IMR-90 (cell line): ENCODE results near the gene ALCAM. TPM values are rescaled to one million over a fixed set of nuclear protein-coding genes. Genes with fewer than 3 reads are reported as not detected.
A peak's percentile ranks its signal among the peaks of the same experiment; 100 is the strongest.

Experiments
- ATAC-seq: fragments of 200-7000 bp; cut with Tn5 transposase; 2 replicates; pipeline ENCODE4 v1.9.1; 2020; ENCODE audit warnings: low read depth, mild to moderate bottlenecking, moderate library complexity
- BruUV-seq: library from RNA; stranded (reverse); fragments of 400-500 nt; replicated peaks from 2 replicates; lab custom pipeline; 2021; lab: Mats Ljungman, UMichigan
- CTCF ChIA-PET: fragments of 300-600 bp; formaldehyde crosslinking; extraction: SDS; loops from one replicate; lab custom pipeline; 2021; ENCODE audit warnings: antibody characterized with exemption; lab: Yijun Ruan, JAX
- POLR2A ChIA-PET: fragments of 300-600 bp; sonication (Branson Sonifier 250); formaldehyde crosslinking; loops from one replicate; lab custom pipeline; 2022; ENCODE audit warnings: antibody characterized with exemption; ENCODE audit not compliant: unreplicated experiment; lab: Charles Lee
- DNase-seq: peaks from one replicate; pipeline ENCODE4 v3.0.0; 2013
- H2AFZ ChIP-seq: replicated peaks from 2 replicates; pipeline ENCODE3; 2013; ENCODE audit warnings: low read length, mild to moderate bottlenecking; ENCODE audit not compliant: poor library complexity
- H2AK5ac ChIP-seq: 2 replicates; pipeline ENCODE4 v1.6.1; 2013; ENCODE audit warnings: low read depth, low read length, inconsistent platforms
- H2AK9ac ChIP-seq: replicated peaks from 2 replicates; pipeline ENCODE3; 2013; ENCODE audit warnings: mild to moderate bottlenecking, low read depth, low read length, moderate library complexity; ENCODE audit not compliant: poor library complexity
- H2BK120ac ChIP-seq: 2 replicates; pipeline ENCODE4 v1.6.1; 2013; ENCODE audit warnings: low read depth, low read length, inconsistent platforms
- H2BK15ac ChIP-seq: 3 replicates; pipeline ENCODE4 v1.6.1; 2013; ENCODE audit warnings: low read depth, low read length, inconsistent platforms
- H2BK20ac ChIP-seq: 2 replicates; pipeline ENCODE4 v1.6.1; 2013; ENCODE audit warnings: low read depth, mild to moderate bottlenecking, inconsistent platforms, low read length, moderate library complexity
- H2BK5ac ChIP-seq: 2 replicates; pipeline ENCODE4 v1.6.1; 2013; ENCODE audit warnings: mild to moderate bottlenecking, low read depth, low read length, inconsistent platforms; ENCODE audit not compliant: poor library complexity, severe bottlenecking
- H3K14ac ChIP-seq: replicated peaks from 2 replicates; pipeline ENCODE4 v1.6.1; 2013; ENCODE audit warnings: low read depth, low read length, inconsistent platforms
- H3K18ac ChIP-seq: 2 replicates; pipeline ENCODE4 v1.6.1; 2013; ENCODE audit warnings: low read depth, low read length, control low read depth
- H3K23ac ChIP-seq: 2 replicates; pipeline ENCODE4 v1.6.1; 2013; ENCODE audit warnings: low read depth, low read length, inconsistent platforms
- H3K27ac ChIP-seq: 2 replicates; pipeline ENCODE4 v1.5.1; 2013; ENCODE audit warnings: mild to moderate bottlenecking, control low read depth, low read length; ENCODE audit not compliant: insufficient read depth
- H3K27me3 ChIP-seq: 2 replicates; pipeline ENCODE4 v1.6.1; 2013; ENCODE audit warnings: low read length; ENCODE audit not compliant: control insufficient read depth, insufficient read depth
- H3K36me3 ChIP-seq: 2 replicates; pipeline ENCODE4 v1.6.1; 2013; ENCODE audit warnings: low read length, mixed read lengths; ENCODE audit not compliant: control insufficient read depth, insufficient read depth
- H3K4ac ChIP-seq: 2 replicates; pipeline ENCODE4 v1.6.1; 2013; ENCODE audit warnings: low read depth, low read length, inconsistent platforms
- H3K4me1 ChIP-seq: 2 replicates; pipeline ENCODE4 v1.6.1; 2013; ENCODE audit warnings: low read length, mixed read lengths; ENCODE audit not compliant: control insufficient read depth, insufficient read depth
- H3K4me2 ChIP-seq: 2 replicates; pipeline ENCODE4 v1.6.1; 2013; ENCODE audit warnings: low read depth, mild to moderate bottlenecking, control low read depth, low read length, moderate library complexity
- H3K4me3 ChIP-seq: 2 replicates; pipeline ENCODE4 v1.5.1; 2013; ENCODE audit warnings: low read depth, mild to moderate bottlenecking, control low read depth, low read length, moderate library complexity; ENCODE audit not compliant: insufficient read depth
- H3K56ac ChIP-seq: 2 replicates; pipeline ENCODE4 v1.6.1; 2013; ENCODE audit warnings: low read length, inconsistent platforms; ENCODE audit not compliant: insufficient read depth; ENCODE audit errors: extremely low read depth
- H3K79me1 ChIP-seq, 2 experiments: 2 replicates each; pipeline ENCODE4 v1.6.1; 2013; ENCODE audit warnings: low read length in 2 of 2, inconsistent platforms in 1 of 2, low read depth in 1 of 2
- H3K9ac ChIP-seq: 2 replicates; pipeline ENCODE4 v1.6.1; 2013; ENCODE audit warnings: low read depth, low read length, control low read depth
- H3K9me1 ChIP-seq: 2 replicates; pipeline ENCODE4 v1.6.1; 2013; ENCODE audit warnings: low read length, inconsistent platforms; ENCODE audit not compliant: insufficient read depth
- H3K9me3 ChIP-seq: 2 replicates; pipeline ENCODE4 v1.6.1; 2013; ENCODE audit warnings: low read length; ENCODE audit not compliant: control insufficient read depth, insufficient read depth
- H4K20me1 ChIP-seq: 2 replicates; pipeline ENCODE4 v1.6.1; 2013; ENCODE audit warnings: low read length, inconsistent platforms; ENCODE audit not compliant: insufficient read depth
- H4K5ac ChIP-seq: 2 replicates; pipeline ENCODE4 v1.6.1; 2013; ENCODE audit warnings: mild to moderate bottlenecking, low read depth, low read length, control low read depth
- H4K8ac ChIP-seq, 2 experiments: 2 replicates each; pipeline ENCODE4 v1.6.1; 2013; ENCODE audit warnings: low read depth in 2 of 2, low read length in 2 of 2, control low read depth in 1 of 2, inconsistent platforms in 1 of 2
- H4K91ac ChIP-seq: 2 replicates; pipeline ENCODE4 v1.6.1; 2013; ENCODE audit warnings: low read depth, low read length, inconsistent platforms; ENCODE audit not compliant: insufficient read depth
- CEBPB ChIP-seq: IDR thresholded peaks from 2 replicates; pipeline ENCODE4 v1.6.1; 2012; ENCODE audit warnings: low read depth, low read length, improper control_type of control experiment
- CHD1 ChIP-seq: IDR thresholded peaks from 2 replicates; pipeline ENCODE4 v1.6.1; 2012; ENCODE audit warnings: low read depth, low read length, improper control_type of control experiment
- MAZ ChIP-seq: IDR thresholded peaks from 2 replicates; pipeline ENCODE4 v1.6.1; 2012; ENCODE audit warnings: low read depth, mild to moderate bottlenecking, low read length, improper control_type of control experiment, moderate library complexity, borderline replicate concordance
- POLR2A ChIP-seq: IDR thresholded peaks from 2 replicates; pipeline ENCODE4 v1.6.1; 2012; ENCODE audit warnings: mild to moderate bottlenecking, low read depth, low read length
- RAD21 ChIP-seq: IDR thresholded peaks from 2 replicates; pipeline ENCODE4 v1.6.1; 2012; ENCODE audit warnings: low read length, improper control_type of control experiment
- RFX5 ChIP-seq: IDR thresholded peaks from 2 replicates; pipeline ENCODE4 v1.8.0; 2012; ENCODE audit warnings: low read depth, mild to moderate bottlenecking, low read length, moderate library complexity
- SMC3 ChIP-seq: fragments of 150-350 bp; IDR thresholded peaks from 2 replicates; pipeline ENCODE4 v1.6.1; 2016; ENCODE audit warnings: low read depth, mild to moderate bottlenecking, antibody characterized with exemption, low read length, moderate library complexity
- WGBS, 2 experiments: methylation state at CpG; one replicate each; pipeline versions ENCODE4 v1.1.5 to v1.1.7; 2013; ENCODE audit warnings: missing lambda C conversion rate in 2 of 2; ENCODE audit not compliant: insufficient read length in 1 of 2; ENCODE audit errors: extremely low coverage in 2 of 2; 5-methylcytosine and 5-hydroxymethylcytosine counted together
- dilution Hi-C: fragments of 300-500 bp; cut with HindIII; formaldehyde crosslinking; loops from one replicate; pipeline ENCODE4 v1.14.3; 2018; ENCODE audit warnings: low sequenced_read_pairs; ENCODE audit not compliant: unreplicated experiment
- in situ Hi-C: fragments of 300-500 bp; cut with MboI; formaldehyde crosslinking; loops from 3 replicates; pipeline ENCODE4 v1.14.3; 2019; ENCODE audit warnings: low sequenced_read_pairs, inconsistent platforms, mixed read lengths
- intact Hi-C: fragments of 100-400 bp; cut with micrococcal nuclease; formaldehyde crosslinking; loops from 2 replicates; pipeline ENCODE4 v1.10.0; 2022
- polyA plus RNA-seq, 3 experiments: library from polyadenylated mRNA; depleted of rRNA; stranded (reverse); fragments of >200 nt; gene quantifications; 2 replicates each; pipeline ENCODE4 v1.2.3, GENCODE V29; 2012; ENCODE audit warnings: low replicate concordance in 1 of 3
- total RNA-seq: library from RNA; depleted of rRNA; stranded (reverse); fragments of >200 nt; gene quantifications from 2 replicates; pipeline ENCODE4 v1.2.3, GENCODE V29; 2012

Gene ALCAM
- total and polyA plus RNA-seq, 2 of the 4 experiments (the other 2 are of a cell fraction) = 117 to 423 TPM

- Histone ChIP-seq H3K56ac (no peak overlapping the region), H3K14ac (0 out of 2 replicates have a peak overlapping the region, but pooled peaks have one; percentile 7), H3K9ac (no peak overlapping the region), H4K91ac (no peak overlapping the region), H2BK20ac (peak overlapping the region; percentile 28; the same call in 1 of the 2 replicates), H2BK15ac (no peak overlapping the region), H3K27ac (no peak overlapping the region), H4K8ac (peak overlapping the region in 1 of 2 experiments; percentile 1; a peak in 1 of 4 replicates), H3K18ac (peak overlapping the region; percentile 57; the same call in 1 of the 2 replicates), H3K9me1 (peaks cover 6% of the 10 kb centered on the region; the same call in 1 of the 2 replicates), H4K20me1 (peaks cover 3% of the 10 kb centered on the region; the same call in 1 of the 2 replicates), H4K5ac (peak overlapping the region; percentile 58; the same call in 1 of the 2 replicates), H3K36me3 (no peaks in the 10 kb centered on the region), H2BK5ac (no peak overlapping the region), H2AK5ac (no peak overlapping the region), H2BK120ac (no peak overlapping the region), H3K4ac (no peak overlapping the region), H3K23ac (0 out of 2 replicates have a peak overlapping the region, but pooled peaks have one; percentile 13), H3K9me3 (no peaks in the 10 kb centered on the region), H3K27me3 (no peaks in the 10 kb centered on the region), H3K79me1 (peaks cover 18 to 53% of the 10 kb centered on the region in 2 experiments), H2AFZ (no peak overlapping the region), H3K4me3 (no peak overlapping the region), H3K4me1 (peaks cover 14% of the 10 kb centered on the region), H3K4me2 (peak overlapping the region; percentile 54; the same call in 1 of the 2 replicates), H2AK9ac (no peak overlapping the region)
- intact Hi-C loops (no loop called here), in situ Hi-C loops (no loop called here), dilution Hi-C loops (no loop called here)
- ATAC-seq (no peak), DNase-seq (no peak)
- CTCF ChIA-PET = no interaction called here
- no peak for TF ChIP-seq POLR2A
- no peak for TF ChIP-seq SMC3
- TF ChIP-seq CEBPB = no peak
- TF ChIP-seq MAZ = no peak
- no peak for TF ChIP-seq RAD21
- no peak for TF ChIP-seq CHD1
- no peak for TF ChIP-seq RFX5
- no TSS peak for BruUV-seq
- POLR2A ChIA-PET = no interaction called here
- 100% methylated on average over 1 of the region's 2 CpGs; no CpG with 5 or more reads in 1 of the 2 experiments for WGBS, 2 experiments
Measured at GRCh38 chr3:105502333-105502732, 135.6 kb downstream of the ALCAM start.
